Effector memory CD8-positive, alpha-beta T cell (primary cell): ENCODE measurements around the gene PPP1R2C.

Experiments used
- ATAC-seq: fragments of 150-1000 bp; cut with Tn5 transposase; replicated peaks from 2 replicates; pipeline ENCODE4 v1.10.0; 2021; ENCODE audit warnings: mild to moderate bottlenecking, moderate library complexity
- DNase-seq, 3 experiments: peaks; one replicate each; pipeline ENCODE4 v3.0.0; 2021
- H3K27ac Mint-ChIP-seq, 2 donors: one replicate each; pipeline ENCODE4 v1.8.0; 2022; ENCODE audit warnings: mild to moderate bottlenecking in 2 of 2, mixed read lengths in 2 of 2, moderate library complexity in 2 of 2
- H3K27me3 Mint-ChIP-seq, 2 donors: one replicate each; pipeline ENCODE4 v1.8.0; 2022; ENCODE audit warnings: mixed read lengths in 2 of 2
- H3K36me3 Mint-ChIP-seq: one replicate; pipeline ENCODE4 v1.8.0; 2022; ENCODE audit warnings: mild to moderate bottlenecking, moderate library complexity, mixed read lengths; ENCODE audit not compliant: insufficient read depth
- H3K4me1 Mint-ChIP-seq, 2 donors: one replicate each; pipeline ENCODE4 v1.8.0; 2022; ENCODE audit warnings: low read depth in 2 of 2, mixed read lengths in 2 of 2
- H3K4me3 Mint-ChIP-seq, 2 donors: one replicate each; pipeline ENCODE4 v1.8.0; 2022; ENCODE audit warnings: mild to moderate bottlenecking in 2 of 2, mixed read lengths in 2 of 2, moderate library complexity in 2 of 2
- H3K9me3 Mint-ChIP-seq, 2 donors: one replicate each; pipeline ENCODE4 v1.8.0; 2022; ENCODE audit warnings: mixed read lengths in 2 of 2

The PPP1R2C gene

DNA sequence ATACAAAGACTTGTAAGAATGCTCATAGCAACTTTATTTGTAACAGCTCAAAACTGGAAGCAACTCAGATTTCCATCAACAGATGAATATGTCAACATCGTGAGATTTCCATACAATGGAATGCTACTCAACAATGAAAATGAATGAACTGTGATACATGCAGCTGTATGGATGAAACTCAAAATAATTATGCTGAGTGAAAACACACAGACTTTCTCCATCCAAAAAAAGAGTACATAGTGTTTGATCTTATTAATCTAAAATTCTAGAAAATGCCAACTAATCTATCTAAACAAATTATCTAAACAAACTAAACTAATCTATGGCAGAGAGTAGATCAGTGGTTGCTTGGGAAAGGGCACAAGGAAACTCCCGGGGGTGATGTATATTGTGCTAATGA, 42.7 kb downstream of the PPP1R2C start:
- ATAC-seq (no peak), DNase-seq (no peak)
- no peaks in the 10 kb centered on the region for H3K4me1 Mint-ChIP-seq
- H3K4me3 Mint-ChIP-seq, result no peak overlapping the region
- H3K27me3 Mint-ChIP-seq, result no peaks in the 10 kb centered on the region
- H3K9me3 Mint-ChIP-seq, result no peaks in the 10 kb centered on the region
- no peaks in the 10 kb centered on the region for H3K36me3 Mint-ChIP-seq
- no peak overlapping the region for H3K27ac Mint-ChIP-seq

DNA sequence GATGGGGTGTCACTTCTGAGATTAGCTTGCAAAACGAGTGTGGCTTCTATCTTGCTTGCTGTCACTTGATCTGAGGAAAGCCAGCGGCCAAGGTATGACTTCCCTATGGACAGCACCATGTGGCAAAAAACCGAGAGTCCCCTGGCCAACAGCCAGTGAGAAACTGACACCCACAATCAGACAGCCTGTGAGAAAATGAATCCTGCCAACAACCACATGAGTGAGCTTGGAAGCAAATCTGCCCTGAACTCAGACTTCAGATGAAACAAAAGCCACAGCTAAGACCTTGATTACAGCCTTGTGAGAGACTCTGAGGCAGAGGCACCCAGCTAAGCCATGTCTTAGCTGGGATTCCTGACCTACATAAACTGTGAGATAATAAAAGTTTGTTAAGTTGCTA, 45.5 kb downstream of the PPP1R2C start:
- ATAC-seq, result no peak
- Mint-ChIP-seq H3K27me3 (no peaks in the 10 kb centered on the region), H3K9me3 (no peaks in the 10 kb centered on the region), H3K4me1 (no peaks in the 10 kb centered on the region), H3K4me3 (no peak overlapping the region), H3K36me3 (no peaks in the 10 kb centered on the region), H3K27ac (no peak overlapping the region)
- no peak for DNase-seq
